ENCODE data around the gene EFEMP2.

Gene EFEMP2

DNA sequence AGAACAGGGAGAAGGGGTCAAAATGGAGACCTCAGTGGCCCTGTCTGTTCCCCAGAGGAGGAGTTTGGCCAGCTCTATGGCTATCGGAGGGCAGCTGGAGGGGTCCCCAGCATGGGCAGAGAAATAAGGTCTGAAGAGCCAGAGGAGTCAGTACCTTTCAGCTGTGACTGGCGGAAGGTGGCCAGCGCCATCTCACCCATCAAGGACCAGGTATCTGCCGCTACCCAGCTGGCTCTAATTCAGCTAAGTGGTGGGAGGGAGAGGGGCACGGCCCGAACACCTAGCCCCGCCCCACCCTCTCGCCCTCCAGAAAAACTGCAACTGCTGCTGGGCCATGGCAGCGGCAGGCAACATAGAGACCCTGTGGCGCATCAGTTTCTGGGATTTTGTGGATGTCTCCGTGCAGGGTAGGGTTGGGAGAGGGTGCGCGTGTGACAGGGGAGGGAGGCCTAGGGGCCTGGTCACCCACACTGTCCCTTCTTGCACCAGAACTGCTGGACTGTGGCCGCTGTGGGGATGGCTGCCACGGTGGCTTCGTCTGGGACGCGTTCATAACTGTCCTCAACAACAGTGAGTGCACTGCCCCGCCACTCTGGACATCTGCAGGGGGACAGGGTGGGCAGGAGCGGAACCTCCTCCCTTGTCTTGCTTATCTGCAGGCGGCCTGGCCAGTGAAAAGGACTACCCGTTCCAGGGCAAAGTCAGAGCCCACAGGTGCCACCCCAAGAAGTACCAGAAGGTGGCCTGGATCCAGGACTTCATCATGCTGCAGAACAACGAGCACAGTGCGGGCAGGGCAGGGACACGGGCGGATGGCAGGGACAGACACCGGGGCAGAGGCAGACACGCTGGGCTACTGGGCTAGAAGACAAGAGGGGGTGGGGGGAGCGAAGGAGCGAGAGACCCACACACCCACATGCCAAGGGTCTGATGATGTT, 9.8 kb upstream of the EFEMP2 start:
- DNase-seq (ENCODE audit: extremely low spot score): no peak
- ChIA-PET POLR2A (interaction anchor here (1.0 to 12.4 kb wide), 3 partner anchors 9 to 18 kb away, joined by 3 to 289 read pairs (median 10); partner anchors contain the start of genes CFL1, EFEMP2 and MUS81), CTCF (no interaction called here)
- no peak for TF ChIP-seq FOXM1 (IDR thresholded peaks at IDR 0.05; ENCODE audit: borderline replicate concordance)
- TF ChIP-seq ARNT (IDR thresholded peaks at IDR 0.05): no peak
- TF ChIP-seq, protein P1, sequence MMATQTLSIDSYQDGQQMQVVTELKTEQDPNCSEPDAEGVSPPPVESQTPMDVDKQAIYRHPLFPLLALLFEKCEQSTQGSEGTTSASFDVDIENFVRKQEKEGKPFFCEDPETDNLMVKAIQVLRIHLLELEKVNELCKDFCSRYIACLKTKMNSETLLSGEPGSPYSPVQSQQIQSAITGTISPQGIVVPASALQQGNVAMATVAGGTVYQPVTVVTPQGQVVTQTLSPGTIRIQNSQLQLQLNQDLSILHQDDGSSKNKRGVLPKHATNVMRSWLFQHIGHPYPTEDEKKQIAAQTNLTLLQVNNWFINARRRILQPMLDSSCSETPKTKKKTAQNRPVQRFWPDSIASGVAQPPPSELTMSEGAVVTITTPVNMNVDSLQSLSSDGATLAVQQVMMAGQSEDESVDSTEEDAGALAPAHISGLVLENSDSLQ (IDR thresholded peaks at IDR 0.05): no peak
- TF ChIP-seq NFRKB (IDR thresholded peaks at IDR 0.05): no peak
- TF ChIP-seq TARDBP (IDR thresholded peaks at IDR 0.05): no peak
- no peak for TF ChIP-seq ELF4 (IDR thresholded peaks at IDR 0.05)
- no peak for TF ChIP-seq L3MBTL2 (conservative IDR thresholded peaks at IDR 0.05)
- TF ChIP-seq SP1 (IDR thresholded peaks at IDR 0.05): no peak
- TF ChIP-seq BHLHE40 (IDR thresholded peaks at IDR 0.05; ENCODE audit: borderline replicate concordance): no peak
- no peak for TF ChIP-seq FOXK2 (IDR thresholded peaks at IDR 0.05)
- TF ChIP-seq ZNF384 (IDR thresholded peaks at IDR 0.05): no peak
- no peak for TF ChIP-seq CTBP1 (IDR thresholded peaks at IDR 0.05; ENCODE audit: borderline replicate concordance)
- no peak for TF ChIP-seq LEF1 (IDR thresholded peaks at IDR 0.05; ENCODE audit: borderline replicate concordance)
- TF ChIP-seq HDGF (IDR thresholded peaks at IDR 0.05; ENCODE audit: borderline replicate concordance): no peak
- no peak for TF ChIP-seq FOXA1 (IDR thresholded peaks at IDR 0.05)
- TF ChIP-seq SUZ12 (IDR thresholded peaks at IDR 0.05): no peak

DNA sequence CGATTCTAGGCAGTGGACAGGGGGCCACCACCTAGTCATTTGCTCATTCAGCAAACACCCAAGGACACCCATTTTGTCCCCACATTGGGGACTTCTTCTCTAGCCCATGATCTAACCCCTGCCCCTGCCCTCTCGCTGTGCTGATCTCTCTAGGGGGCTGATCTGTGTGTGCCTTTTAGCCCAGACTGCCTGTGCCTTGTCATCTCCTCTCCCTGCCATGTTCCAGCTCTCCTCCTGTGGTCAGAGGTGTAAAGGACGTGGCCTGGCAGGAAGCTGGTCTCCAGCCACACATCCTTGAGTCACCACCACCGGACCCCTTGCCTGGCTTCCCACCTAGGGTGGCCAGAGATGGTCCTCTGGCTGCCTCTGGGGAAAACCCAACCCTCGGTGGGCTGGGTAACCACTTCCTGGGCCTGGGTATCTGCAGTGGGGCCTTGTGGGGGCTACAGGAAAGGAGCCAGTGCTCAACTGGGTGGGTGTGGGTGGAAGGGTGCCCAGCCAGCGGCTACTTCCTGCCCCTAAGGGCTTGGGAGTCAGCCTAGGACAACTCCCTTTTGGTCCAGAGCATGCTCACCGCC, 8.3 kb upstream of the EFEMP2 start:
- POLR2A ChIA-PET: interaction anchor here (1.0 to 5.1 kb wide), 4 partner anchors 8 to 21 kb away, joined by 3 to 16 read pairs (median 6); partner anchors contain the start of gene MUS81
- CTCF ChIA-PET: no interaction called here
- DNase-seq (ENCODE audit: extremely low spot score): no peak
- TF ChIP-seq FOXM1 (IDR thresholded peaks at IDR 0.05; ENCODE audit: borderline replicate concordance) (no peak), ARNT (IDR thresholded peaks at IDR 0.05) (no peak), SP1 (IDR thresholded peaks at IDR 0.05) (no peak), CTBP1 (IDR thresholded peaks at IDR 0.05; ENCODE audit: borderline replicate concordance) (no peak), FOXK2 (IDR thresholded peaks at IDR 0.05) (no peak), HDGF (IDR thresholded peaks at IDR 0.05; ENCODE audit: borderline replicate concordance) (no peak), L3MBTL2 (conservative IDR thresholded peaks at IDR 0.05) (no peak), ZNF384 (IDR thresholded peaks at IDR 0.05) (no peak), LEF1 (IDR thresholded peaks at IDR 0.05; ENCODE audit: borderline replicate concordance) (no peak), BHLHE40 (IDR thresholded peaks at IDR 0.05; ENCODE audit: borderline replicate concordance) (no peak)
- TF ChIP-seq, protein P1 (IDR thresholded peaks at IDR 0.05): no peak

DNA sequence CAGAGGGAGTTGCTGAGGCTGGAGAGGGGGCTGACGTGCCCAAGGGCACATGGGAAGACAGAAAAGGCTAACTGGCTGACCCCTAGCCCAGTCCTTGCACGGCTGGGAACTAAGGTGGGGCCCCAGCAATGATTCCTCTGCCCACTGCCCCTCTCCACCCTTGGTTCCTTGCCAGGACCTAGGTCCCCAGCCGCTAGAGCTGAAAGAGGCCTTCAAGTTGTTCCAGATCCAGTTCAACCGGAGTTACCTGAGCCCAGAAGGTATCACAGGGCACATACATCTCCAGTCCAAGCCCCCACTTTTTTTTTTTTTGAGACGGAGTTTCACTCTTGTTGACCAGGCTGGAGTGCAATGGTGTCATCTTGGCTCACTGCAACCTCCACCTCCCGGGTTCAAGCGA, 7.4 kb upstream of the EFEMP2 start:
- ChIA-PET CTCF (no interaction called here), POLR2A (interaction anchor here (0.8 to 5.1 kb wide), 4 partner anchors 9 to 20 kb away, joined by 3 to 16 read pairs (median 6); partner anchors contain the start of gene MUS81)
- TF ChIP-seq LEF1 (IDR thresholded peaks at IDR 0.05; ENCODE audit: borderline replicate concordance): no peak
- TF ChIP-seq CTBP1 (IDR thresholded peaks at IDR 0.05; ENCODE audit: borderline replicate concordance): no peak
- no peak for TF ChIP-seq L3MBTL2 (conservative IDR thresholded peaks at IDR 0.05)
- no peak for TF ChIP-seq SUZ12 (IDR thresholded peaks at IDR 0.05)
- TF ChIP-seq ARNT (IDR thresholded peaks at IDR 0.05): no peak
- TF ChIP-seq TARDBP (IDR thresholded peaks at IDR 0.05): no peak
- TF ChIP-seq NFRKB (IDR thresholded peaks at IDR 0.05): no peak
- no peak for TF ChIP-seq FOXM1 (IDR thresholded peaks at IDR 0.05; ENCODE audit: borderline replicate concordance)
- no peak for TF ChIP-seq HDGF (IDR thresholded peaks at IDR 0.05; ENCODE audit: borderline replicate concordance)
- no peak for TF ChIP-seq SP1 (IDR thresholded peaks at IDR 0.05)
- no peak for TF ChIP-seq FOXK2 (IDR thresholded peaks at IDR 0.05)
- TF ChIP-seq FOXA1 (IDR thresholded peaks at IDR 0.05): no peak
- TF ChIP-seq, protein P1 (IDR thresholded peaks at IDR 0.05): no peak
- no peak for TF ChIP-seq ELF4 (IDR thresholded peaks at IDR 0.05)
- TF ChIP-seq BHLHE40 (IDR thresholded peaks at IDR 0.05; ENCODE audit: borderline replicate concordance): no peak
- DNase-seq (ENCODE audit: extremely low spot score): no peak

DNA sequence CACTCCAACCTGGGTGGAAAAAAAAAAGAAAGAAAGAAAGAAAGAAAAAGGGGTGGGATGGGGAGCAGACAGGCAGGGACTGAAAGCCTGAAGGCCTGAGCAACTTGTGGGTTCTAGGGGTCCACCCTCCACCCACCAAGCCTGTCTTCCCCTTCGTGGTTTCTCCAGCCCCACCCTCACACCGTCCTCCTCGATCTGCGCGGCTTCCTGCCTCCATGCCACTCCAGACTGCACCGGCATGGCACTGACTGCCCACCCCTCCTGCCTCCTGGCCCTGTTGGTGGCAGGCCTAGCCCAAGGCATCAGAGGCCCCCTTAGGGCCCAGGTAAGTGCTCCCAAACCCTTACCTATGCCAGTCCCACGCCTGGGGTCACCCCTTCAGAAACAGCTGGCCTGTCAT, 7.0 kb upstream of the EFEMP2 start, which contains the start of gene CTSW:
CTSW (plus strand) TSS at position 221 of the 400 bp plus-strand sequence; CDS start at position 239, 18 bp downstream.
- no peak for TF ChIP-seq TARDBP (IDR thresholded peaks at IDR 0.05)
- TF ChIP-seq, protein P1 (IDR thresholded peaks at IDR 0.05): no peak
- no peak for TF ChIP-seq HDGF (IDR thresholded peaks at IDR 0.05; ENCODE audit: borderline replicate concordance)
- no peak for TF ChIP-seq NFRKB (IDR thresholded peaks at IDR 0.05)
- TF ChIP-seq SUZ12 (IDR thresholded peaks at IDR 0.05): no peak
- no peak for TF ChIP-seq ZNF384 (IDR thresholded peaks at IDR 0.05)
- no peak for TF ChIP-seq FOXM1 (IDR thresholded peaks at IDR 0.05; ENCODE audit: borderline replicate concordance)
- no peak for TF ChIP-seq CTBP1 (IDR thresholded peaks at IDR 0.05; ENCODE audit: borderline replicate concordance)
- TF ChIP-seq L3MBTL2 (conservative IDR thresholded peaks at IDR 0.05): no peak
- no peak for TF ChIP-seq SP1 (IDR thresholded peaks at IDR 0.05)
- no peak for TF ChIP-seq FOXA1 (IDR thresholded peaks at IDR 0.05)
- TF ChIP-seq LEF1 (IDR thresholded peaks at IDR 0.05; ENCODE audit: borderline replicate concordance): no peak
- no peak for TF ChIP-seq FOXK2 (IDR thresholded peaks at IDR 0.05)
- no peak for TF ChIP-seq ARNT (IDR thresholded peaks at IDR 0.05)
- no peak for TF ChIP-seq BHLHE40 (IDR thresholded peaks at IDR 0.05; ENCODE audit: borderline replicate concordance)
- no peak for TF ChIP-seq ELF4 (IDR thresholded peaks at IDR 0.05)
- DNase-seq (ENCODE audit: extremely low spot score): no peak
- ChIA-PET CTCF (interaction anchor here (1.0 kb wide), 1 partner anchor 20 kb away, joined by 3 read pairs; no protein-coding TSS in a partner anchor), POLR2A (interaction anchor here (0.8 to 5.1 kb wide), 3 partner anchors 14 to 21 kb away, joined by 3 to 16 read pairs (median 4); partner anchors contain the start of genes CFL1 and MUS81)

Measured in HEK293T (cell line).